Renal cortical epithelial cell (primary cell): ENCODE measurements around the gene ZNF579. TPM values are rescaled to one million over a fixed set of nuclear protein-coding genes. Genes with fewer than 3 reads are reported as not detected.

Source experiments
- DNase-seq: peaks from one replicate; pipeline ENCODE4 v3.0.0-alpha.2; 2011; ENCODE audit warnings: low read depth
- total RNA-seq: library from RNA; depleted of rRNA; stranded (reverse); fragments of >200 nt; gene quantifications from 2 replicates; pipeline ENCODE4 v1.2.3, GENCODE V29; 2014

ZNF579 gene, protein sequence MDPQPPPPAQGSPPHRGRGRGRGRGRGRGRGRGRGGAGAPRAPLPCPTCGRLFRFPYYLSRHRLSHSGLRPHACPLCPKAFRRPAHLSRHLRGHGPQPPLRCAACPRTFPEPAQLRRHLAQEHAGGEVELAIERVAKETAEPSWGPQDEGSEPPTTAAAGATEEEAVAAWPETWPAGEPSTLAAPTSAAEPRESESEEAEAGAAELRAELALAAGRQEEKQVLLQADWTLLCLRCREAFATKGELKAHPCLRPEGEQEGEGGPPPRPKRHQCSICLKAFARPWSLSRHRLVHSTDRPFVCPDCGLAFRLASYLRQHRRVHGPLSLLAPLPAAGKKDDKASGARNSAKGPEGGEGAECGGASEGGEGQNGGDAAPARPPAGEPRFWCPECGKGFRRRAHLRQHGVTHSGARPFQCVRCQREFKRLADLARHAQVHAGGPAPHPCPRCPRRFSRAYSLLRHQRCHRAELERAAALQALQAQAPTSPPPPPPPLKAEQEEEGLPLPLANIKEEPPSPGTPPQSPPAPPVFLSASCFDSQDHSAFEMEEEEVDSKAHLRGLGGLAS
- 3.1 and 12.4 TPM in 2 replicates for total RNA-seq

DNA sequence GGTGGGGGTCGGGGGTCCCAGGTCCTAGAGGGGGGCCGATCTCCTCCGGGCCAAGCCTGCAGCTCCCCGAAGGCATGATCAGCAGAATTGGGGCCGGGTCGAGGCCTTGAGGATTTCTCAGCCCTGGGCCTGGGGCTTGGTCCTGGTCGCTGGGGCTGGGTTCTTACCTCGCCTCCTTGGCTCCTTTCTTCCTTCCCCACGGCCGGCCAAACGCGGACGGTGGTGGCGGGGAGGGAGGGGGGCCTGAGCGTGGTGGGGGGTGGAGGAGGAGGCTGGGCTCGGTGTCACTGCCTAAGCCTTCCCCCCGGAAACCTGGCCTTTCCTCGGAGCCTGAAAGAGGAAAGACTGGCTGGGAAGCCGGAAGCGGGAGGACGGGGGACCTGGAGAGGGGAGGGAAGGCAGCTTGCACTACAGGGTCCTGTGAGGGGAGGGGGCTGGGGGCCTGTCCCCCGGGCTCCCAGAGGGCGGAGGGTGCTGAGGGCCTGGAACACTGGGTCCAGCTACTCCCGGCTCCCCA, at the start of gene ZNF579:
ZNF579 (minus strand) TSS at position 221 of the 517 bp plus-strand sequence. CDS start 1,209 bp downstream, outside the sequence.
- DNase-seq, result peak; percentile 68

DNA sequence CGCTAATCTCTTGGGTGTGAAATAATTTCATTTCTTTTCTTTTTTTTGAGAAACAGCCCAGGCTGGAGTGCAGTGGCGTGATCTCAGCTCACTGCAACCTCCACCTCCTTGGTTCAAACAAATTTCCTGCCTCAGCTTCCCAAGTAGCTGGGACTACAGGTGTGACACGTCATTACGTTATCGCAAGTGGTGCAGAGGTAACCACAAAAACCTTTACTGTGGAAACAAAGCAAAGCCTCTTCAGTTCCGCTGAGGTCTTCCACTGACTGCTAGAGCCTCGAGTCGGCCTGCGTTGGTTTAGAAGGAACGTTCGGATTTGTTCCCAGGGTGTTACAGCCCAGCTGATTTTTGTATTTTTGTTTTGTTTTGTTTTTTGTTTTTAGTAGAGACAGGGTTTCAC, 45.7 kb upstream of the ZNF579 start:
- no peak for DNase-seq

DNA sequence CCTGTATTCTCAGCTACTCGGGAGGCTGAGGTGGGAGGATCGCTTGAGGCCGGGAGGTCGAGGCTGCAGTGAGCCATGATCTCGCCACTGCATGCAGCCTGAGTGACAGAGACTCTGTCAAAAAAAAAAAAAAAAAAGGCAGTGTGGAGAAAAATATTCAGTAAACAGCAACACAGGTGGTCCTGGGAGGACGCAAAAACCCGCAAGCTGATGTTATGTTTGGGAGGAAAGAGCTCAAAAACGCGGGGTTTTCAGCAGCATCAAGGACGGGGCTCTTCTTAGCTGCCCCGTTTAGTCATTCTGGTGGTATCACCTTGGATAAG, 44.3 kb upstream of the ZNF579 start:
- no peak for DNase-seq

DNA sequence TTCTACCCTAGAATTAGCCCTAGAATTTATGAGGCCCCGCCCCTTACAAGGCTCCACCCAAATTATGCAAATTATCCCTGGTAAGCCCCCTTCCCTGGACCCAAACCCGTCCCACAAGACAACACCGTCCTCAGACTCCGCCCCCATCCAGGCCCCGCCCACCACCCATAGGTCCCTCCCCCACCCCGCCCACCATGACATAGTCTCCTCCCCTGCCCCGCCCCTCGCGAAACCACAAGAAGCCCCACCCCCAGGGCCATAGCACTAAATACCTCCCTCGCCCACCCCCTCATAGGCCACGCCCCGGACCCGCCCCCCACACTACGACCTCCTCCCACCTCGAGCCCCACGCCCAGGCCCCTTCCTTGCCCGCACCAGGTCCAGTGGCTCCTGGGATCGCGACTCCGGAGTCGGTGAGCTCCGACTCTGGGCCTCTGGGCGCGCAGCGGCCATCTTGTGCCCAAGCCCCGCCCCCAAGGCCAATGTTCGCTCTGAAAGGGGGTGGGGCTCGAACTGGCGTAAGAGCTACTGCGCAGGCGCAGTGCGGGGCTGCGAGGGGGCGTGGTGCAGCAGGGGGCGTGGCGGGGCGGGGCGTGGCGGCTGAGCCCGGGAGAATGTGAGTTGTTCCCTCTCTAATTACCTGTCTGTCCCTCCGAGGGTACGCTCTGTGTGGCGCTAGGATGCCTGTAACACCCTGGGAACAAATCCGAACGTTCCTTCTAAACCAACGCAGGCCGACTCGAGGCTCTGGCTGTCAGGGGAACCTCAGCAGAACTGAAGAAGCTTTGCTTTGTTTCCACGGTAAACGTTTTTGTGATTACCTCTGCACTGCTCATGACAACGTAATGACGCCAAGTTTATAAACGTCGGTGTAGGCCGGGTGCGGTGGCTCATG, 43.7 kb upstream of the ZNF579 start, which contains the start of gene ZNF784:
ZNF784 (minus strand) TSS at position 458 of the 895 bp plus-strand sequence; CDS start at position 453, 5 bp downstream.
- peak; percentile 67 for DNase-seq

DNA sequence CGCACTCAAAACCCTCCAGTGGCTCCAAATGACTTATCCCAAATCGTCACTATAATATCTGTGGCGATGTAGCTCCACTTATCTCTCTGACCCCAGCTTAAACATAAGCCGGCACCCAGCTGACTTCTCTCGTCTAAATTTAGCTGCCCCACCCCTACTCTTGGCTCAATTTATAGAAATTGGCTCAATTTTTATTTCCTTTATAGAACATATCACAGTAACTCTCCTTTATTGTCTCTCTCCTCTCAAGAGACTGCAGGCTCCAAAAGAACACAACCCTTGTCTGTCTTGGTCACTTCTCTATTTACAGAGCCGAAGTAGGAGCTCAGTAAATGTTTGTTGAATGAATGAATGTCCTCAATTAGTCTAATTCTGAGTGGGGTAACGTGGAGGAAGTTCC, 42.9 kb upstream of the ZNF579 start:
- no peak for DNase-seq

DNA sequence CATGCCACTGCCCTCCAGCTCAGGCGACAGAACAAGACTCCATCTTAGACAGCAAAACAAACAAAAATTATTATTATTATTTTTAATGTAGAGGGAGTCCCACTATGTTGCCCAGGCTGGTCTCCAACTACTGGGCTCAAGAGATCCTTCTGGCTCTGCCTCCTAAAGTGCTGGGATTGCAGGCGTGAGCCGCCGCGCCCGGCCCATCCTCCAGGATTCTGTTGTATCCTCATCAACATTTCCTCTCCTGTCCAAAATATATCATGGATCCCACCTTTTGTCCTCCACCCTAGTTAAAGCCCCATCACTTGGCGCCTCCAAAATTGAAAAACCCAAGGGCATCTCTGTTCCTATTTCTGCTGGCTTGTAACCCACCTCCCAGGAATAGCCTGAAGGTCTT, 42.5 kb upstream of the ZNF579 start:
- DNase-seq, result no peak

DNA sequence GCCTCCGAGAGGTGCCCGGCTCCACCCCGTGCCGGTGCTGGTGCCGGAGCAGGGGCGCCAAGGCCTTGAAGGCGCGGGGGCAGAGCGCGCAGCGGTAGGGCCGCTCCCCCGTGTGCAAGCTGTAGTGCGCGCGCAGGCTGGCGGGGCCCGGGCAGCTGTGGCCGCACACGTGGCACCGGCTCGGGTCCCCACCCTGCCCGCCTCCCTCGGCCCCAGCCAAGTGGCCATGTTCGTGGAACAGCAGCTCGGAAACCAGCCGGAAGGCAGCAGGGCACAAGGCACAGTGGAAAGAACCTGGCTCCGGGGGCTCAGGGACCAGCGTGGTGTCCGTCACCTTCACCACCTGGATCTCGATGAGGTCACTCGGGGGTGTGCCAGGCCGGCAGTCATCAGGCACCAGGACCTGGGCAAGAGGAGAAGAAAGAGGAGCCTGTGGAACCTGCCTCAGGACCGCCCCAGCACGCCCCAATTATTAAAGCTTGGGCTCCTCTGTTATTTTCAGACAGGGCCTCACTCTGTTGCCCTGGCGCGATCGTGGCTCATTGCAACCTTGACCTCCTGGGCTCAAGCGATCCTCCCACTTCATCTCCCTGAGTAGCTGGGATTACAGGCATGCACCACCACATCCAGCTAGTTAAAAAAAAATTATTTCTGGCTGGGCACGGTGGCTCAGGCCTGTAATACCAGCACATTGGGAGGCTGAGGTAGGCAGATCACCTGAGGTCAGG, 41.8 kb upstream of the ZNF579 start:
- no peak for DNase-seq

DNA sequence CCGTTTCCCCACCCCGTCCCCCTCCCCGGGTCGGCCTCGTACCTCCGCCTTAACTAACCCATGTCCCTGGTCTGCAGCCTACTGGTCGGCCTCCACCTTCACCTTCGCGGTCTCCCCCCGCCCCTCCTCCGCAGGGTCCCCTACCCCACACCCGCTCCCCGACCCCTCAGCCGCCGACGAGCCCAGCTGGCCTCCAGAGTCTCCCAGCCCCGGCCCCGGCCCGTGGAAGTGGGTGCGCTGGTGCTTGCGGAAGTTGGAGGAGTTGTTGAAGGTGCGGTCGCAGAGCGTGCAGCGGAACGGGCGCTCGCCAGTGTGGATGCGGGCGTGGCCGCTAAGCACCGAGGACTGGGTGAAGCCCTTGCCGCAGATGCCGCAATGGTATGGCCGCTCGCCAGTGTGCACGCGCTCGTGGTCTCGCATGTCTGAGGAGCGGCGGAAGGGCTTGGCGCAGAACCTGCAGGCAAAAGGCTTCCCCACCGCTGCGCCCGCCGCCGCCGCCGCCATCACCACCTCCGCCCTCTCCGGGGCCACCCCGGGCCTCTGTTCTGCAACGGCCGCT, 41.1 kb upstream of the ZNF579 start:
- no peak for DNase-seq

DNA sequence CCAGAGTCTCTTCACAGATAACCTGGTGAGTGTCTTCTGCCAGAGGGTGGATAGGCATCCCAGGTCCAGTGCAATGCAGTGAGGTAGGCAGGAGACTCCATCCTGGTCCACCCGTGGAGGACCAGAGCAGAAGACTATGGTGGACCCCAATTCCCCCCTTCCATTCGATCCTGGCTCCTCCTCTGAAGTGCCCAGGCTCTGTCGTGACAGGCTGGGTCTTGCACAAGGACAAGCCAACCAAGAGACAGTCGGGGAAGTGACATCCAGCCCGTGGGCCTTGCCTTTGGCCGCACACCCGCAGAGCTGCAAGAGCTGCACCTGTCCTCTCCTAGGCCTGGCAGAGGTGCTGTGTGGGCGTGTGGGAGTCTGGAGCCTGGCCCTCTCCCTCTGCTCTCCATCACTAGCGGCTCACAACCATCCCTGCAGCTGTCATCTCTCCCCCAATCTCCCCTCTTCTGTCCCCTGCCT, 40.6 kb upstream of the ZNF579 start:
- no peak for DNase-seq

DNA sequence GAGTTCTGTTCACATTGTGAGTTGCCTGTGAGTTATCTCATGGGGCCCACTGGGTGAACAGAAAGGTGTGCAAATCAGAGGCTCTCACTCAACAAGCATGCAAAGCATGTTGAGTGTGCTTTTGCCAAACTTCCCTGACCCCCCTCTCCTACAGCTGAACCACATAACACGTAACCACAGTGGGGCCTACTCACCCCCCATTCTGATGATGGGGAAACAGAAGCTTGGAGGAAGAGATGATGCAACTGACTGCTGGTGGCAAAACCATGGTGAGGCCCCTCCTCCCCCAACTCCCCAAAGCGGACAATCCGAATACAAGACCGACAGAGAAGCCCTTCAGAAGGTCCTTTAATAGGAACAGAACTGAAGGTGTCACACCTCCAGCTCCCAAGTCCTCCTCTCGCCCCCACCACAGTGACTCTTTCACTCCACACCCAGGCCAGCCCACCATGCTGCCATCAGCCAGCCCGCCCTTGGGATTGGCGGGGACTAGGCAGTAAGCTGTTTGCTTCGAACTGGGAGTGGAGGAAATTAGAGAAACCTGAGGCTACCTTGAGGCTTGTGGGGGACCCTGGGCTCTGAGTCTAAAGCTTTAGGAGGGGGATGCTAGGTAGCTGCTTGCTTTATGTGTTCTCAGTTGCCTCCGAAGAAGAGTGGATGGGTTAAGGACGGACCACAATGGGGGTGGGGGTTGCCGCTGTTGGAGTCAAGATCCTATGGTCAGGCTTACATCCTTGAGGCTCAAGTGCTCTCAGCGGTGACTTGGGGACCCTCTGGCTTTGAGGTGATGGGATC, 40.0 kb upstream of the ZNF579 start:
- DNase-seq, result no peak

DNA sequence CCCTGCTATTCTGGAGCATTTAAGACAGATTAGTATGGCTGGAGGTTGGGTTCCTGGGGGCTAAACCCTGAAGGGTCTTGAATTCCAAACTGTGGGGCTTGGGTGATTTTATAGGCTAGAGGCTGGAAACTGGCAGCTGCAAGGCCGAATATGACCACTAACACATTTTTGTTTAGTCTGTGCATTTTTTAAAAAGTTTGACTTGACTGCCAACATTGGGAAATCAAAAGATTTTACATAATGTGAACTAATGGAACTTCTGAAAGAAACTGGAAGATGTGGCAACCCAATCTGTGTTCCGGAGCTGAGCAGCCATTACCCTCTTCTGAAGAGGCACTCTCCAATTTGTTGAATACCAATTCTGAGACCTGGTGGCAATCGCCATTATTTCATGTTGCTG, 38.6 kb upstream of the ZNF579 start:
- no peak for DNase-seq

DNA sequence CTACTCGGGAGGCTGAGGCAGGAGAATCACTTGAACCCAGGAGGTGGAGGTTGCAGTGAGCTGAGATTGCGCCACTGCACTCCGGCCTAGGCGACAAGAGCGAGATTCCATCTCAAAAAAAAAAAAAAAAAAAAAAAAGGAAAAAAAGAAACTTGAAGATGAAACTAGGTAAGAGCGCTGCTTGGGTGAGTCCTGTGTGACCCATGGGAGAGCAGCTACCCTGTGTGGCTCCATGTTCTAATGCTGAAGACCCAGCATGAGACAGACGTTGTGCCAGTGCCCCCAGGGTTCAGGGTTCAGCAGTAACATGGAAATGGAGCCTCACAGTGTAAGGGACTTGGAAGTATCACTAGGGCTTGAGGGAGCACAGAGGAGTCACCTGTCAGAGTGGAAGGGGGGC, 37.8 kb upstream of the ZNF579 start:
- no peak for DNase-seq

DNA sequence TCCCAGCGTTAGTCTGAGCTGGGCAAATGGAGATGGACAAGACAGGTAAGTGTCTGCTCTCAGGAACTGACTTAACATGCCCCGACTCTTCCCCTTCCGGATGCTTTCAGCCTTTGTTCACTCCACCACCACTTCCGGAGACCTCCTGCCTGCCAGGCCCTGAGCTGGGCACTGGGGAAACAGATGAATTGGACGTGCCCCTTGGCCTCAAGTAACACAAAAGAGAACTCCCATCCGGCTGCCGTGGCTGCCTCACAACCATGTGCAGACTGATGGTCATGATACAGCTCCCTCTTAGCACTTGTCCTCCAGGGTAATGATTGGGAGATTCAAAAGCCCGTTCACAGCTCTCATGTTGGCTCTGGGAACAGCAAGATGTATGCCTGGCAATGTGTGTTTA, 36.8 kb upstream of the ZNF579 start:
- no peak for DNase-seq

DNA sequence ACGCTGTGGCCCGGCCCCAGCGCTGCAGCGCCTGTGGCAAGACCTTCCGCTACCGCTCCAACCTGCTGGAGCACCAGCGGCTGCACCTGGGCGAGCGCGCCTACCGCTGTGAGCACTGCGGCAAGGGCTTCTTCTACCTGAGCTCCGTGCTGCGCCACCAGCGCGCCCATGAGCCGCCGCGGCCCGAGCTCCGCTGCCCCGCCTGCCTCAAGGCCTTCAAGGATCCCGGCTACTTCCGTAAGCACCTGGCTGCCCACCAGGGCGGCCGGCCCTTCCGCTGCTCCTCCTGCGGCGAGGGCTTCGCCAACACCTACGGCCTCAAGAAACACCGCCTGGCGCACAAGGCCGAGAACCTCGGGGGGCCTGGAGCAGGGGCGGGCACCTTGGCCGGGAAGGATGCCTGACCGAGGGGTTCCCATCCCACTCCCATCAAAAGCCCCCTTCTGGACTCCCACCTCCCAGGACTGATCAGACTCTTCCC, 35.8 kb upstream of the ZNF579 start:
- no peak for DNase-seq

DNA sequence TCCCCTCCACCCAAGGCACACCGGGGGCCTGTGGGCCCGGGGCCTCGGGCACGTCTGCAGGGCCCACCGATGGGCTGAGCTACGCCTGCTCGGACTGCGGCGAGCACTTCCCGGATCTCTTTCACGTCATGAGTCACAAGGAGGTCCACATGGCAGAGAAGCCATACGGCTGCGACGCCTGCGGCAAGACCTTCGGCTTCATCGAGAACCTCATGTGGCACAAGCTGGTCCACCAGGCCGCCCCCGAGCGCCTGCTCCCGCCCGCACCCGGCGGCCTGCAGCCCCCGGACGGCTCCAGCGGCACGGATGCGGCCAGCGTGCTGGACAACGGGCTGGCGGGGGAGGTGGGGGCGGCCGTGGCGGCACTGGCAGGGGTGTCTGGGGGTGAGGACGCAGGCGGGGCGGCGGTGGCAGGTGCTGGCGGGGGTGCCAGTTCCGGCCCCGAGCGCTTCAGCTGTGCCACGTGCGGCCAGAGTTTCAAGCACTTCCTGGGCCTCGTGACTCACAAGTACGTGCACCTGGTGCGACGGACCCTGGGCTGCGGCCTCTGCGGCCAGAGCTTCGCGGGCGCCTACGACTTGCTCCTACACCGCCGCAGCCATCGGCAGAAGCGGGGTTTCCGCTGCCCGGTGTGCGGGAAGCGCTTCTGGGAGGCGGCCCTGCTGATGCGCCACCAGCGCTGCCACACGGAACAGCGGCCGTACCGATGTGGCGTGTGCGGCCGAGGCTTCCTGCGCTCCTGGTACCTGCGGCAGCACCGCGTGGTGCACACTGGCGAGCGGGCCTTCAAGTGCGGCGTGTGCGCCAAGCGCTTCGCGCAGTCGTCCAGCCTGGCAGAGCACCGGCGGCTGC, 35.1 kb upstream of the ZNF579 start:
- DNase-seq, result no peak

DNA sequence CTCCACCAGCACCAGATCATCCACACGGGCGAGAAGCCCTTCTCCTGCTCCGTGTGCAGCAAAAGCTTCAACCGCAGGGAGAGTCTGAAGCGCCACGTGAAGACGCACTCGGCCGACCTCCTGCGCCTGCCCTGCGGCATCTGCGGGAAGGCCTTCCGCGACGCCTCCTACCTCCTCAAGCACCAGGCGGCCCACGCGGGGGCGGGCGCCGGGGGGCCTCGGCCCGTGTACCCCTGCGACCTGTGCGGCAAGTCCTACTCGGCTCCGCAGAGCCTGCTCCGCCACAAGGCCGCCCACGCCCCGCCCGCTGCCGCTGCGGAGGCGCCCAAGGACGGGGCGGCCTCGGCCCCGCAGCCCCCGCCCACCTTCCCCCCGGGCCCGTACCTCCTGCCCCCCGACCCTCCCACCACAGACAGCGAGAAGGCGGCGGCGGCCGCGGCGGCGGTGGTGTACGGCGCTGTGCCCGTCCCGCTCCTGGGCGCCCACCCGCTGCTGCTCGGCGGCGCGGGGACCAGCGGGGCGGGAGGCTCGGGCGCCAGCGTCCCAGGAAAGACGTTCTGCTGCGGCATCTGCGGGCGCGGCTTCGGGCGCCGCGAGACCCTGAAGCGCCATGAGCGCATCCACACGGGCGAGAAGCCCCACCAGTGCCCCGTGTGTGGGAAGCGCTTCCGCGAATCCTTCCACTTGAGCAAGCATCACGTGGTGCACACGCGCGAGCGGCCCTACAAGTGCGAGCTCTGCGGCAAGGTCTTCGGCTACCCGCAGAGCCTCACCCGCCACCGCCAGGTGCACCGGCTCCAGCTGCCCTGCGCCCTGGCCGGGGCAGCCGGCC, 34.3 kb upstream of the ZNF579 start:
- no peak for DNase-seq

DNA sequence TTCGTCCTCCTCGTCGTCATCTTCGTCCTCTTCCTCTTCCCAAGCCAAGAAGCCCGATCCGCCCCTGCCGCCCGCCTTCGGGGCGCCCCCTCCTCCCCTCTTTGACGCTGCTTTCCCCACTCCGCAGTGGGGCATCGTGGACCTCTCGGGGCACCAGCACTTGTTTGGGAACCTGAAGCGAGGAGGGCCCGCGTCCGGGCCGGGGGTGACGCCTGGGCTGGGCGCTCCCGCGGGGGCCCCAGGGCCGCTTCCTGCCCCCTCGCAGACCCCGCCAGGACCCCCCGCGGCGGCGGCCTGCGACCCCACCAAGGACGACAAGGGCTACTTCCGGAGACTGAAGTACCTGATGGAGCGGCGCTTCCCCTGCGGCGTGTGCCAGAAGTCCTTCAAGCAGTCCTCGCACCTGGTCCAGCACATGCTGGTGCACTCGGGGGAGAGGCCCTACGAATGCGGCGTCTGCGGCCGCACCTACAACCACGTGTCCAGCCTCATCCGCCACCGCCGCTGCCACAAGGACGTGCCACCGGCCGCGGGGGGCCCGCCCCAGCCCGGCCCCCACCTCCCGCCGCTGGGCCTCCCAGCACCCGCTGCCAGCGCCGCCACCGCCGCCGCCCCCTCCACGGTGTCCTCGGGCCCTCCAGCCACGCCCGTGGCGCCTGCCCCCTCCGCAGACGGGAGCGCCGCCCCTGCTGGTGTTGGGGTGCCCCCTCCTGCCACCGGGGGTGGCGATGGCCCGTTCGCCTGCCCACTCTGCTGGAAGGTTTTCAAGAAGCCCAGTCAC, 33.5 kb upstream of the ZNF579 start:
- no peak for DNase-seq

DNA sequence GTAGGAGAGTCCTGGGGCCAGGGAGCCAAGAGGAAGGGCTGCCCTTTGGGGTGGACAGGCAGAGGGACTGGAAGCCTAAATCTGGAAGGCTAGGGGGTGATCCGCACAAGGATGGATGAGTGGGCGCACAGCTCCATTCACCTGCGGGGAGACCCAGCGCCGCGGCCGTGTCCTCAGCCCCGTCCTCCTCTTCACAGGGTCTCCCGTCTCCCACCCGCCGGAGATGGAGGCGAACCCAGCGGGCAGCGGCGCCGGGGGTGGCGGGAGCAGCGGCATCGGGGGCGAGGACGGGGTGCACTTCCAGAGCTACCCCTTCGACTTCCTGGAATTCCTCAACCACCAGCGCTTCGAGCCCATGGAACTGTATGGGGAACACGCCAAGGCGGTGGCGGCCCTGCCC, 32.7 kb upstream of the ZNF579 start:
- DNase-seq, result no peak
